GM13977 (cell line): Measurements from ENCODE around the gene PAPPA.

ENCODE experiments used
- DNase-seq: peaks from one replicate; pipeline ENCODE4 v3.0.0; 2012; ENCODE audit warnings: low spot score
- CTCF ChIP-seq: IDR thresholded peaks from 2 replicates; pipeline ENCODE4 v1.5.1; 2012; ENCODE audit warnings: mild to moderate bottlenecking, control low read depth; ENCODE audit not compliant: insufficient read depth; ENCODE audit errors: extremely low read depth, missing control alignments
- in situ Hi-C: fragments of 300-500 bp; cut with MboI; formaldehyde crosslinking; loops from one replicate; pipeline ENCODE4 v1.12.0; 2022; ENCODE audit warnings: low sequenced_read_pairs, low pct_unique_long_range_greater_than_20kb, mixed read lengths, inconsistent platforms; ENCODE audit not compliant: unreplicated experiment

PAPPA gene

GRCh38 chr9:116175614-116176013, 22.0 kb downstream of the PAPPA start:
- DNase-seq: no peak
- TF ChIP-seq CTCF: no peak

GRCh38 chr9:116178481-116179211, 25.1 kb downstream of the PAPPA start:
- TF ChIP-seq CTCF: no peak
- no peak for DNase-seq
- in situ Hi-C loops: no loop called here

More at GRCh38 chr9:116175614-116176013, 22.0 kb downstream of the PAPPA start:
- in situ Hi-C loops: no loop called here

GRCh38 chr9:116179568-116179967, 26.0 kb downstream of the PAPPA start:
- no peak for DNase-seq
- TF ChIP-seq CTCF: no peak
- in situ Hi-C loops: no loop called here

- in situ Hi-C loops: no loop called here
- DNase-seq: no peak
- no peak for TF ChIP-seq CTCF
These were observed 28.4 kb downstream of the PAPPA start for GRCh38 chr9:116181853-116182610.

GRCh38 chr9:116182876-116183275, 29.3 kb downstream of the PAPPA start:
- no peak for DNase-seq
- TF ChIP-seq CTCF: no peak
- in situ Hi-C loops: no loop called here

GRCh38 chr9:116187570-116188170, 34.1 kb downstream of the PAPPA start:
- no peak for DNase-seq
- no peak for TF ChIP-seq CTCF
- in situ Hi-C loops: no loop called here
